OCI-M2 (cell line): ENCODE results near the gene PPP2R5C.

Experiments used
- DNase-seq: peaks from one replicate; lab custom pipeline; 2025; ENCODE audit not compliant: unreplicated experiment; lab: John Stamatoyannopoulos, UW

The PPP2R5C gene

GRCh38 chr14:101912841-101913240 lies 151.3 kb downstream of the PPP2R5C start:
- DNase-seq, result no peak

GRCh38 chr14:101914083-101914482 lies 152.6 kb downstream of the PPP2R5C start:
- DNase-seq, result no peak

GRCh38 chr14:101915871-101916815 lies 154.6 kb downstream of the PPP2R5C start:
- DNase-seq, result no peak

GRCh38 chr14:101916816-101917412 lies 155.4 kb downstream of the PPP2R5C start:
- DNase-seq, result no peak

- no peak for DNase-seq
Observed at GRCh38 chr14:101917413-101918017, 156.0 kb downstream of the PPP2R5C start.

- DNase-seq, result no peak
Observed at GRCh38 chr14:101918065-101918989, 156.8 kb downstream of the PPP2R5C start.

- DNase-seq, result no peak
Observed at GRCh38 chr14:101920271-101920670, 158.8 kb downstream of the PPP2R5C start.

- DNase-seq, result no peak
Observed at GRCh38 chr14:101922866-101923265, 161.4 kb downstream of the PPP2R5C start.

GRCh38 chr14:101925152-101925551 lies 163.6 kb downstream of the PPP2R5C start:
- no peak for DNase-seq

GRCh38 chr14:101926085-101926484 lies 164.6 kb downstream of the PPP2R5C start:
- DNase-seq, result no peak

- no peak for DNase-seq
Observed at GRCh38 chr14:101926620-101927019, 165.1 kb downstream of the PPP2R5C start.

GRCh38 chr14:101927859-101928258 lies 166.3 kb downstream of the PPP2R5C start:
- no peak for DNase-seq

- DNase-seq, result no peak
Observed at GRCh38 chr14:101928415-101928841, 166.9 kb downstream of the PPP2R5C start.

GRCh38 chr14:101929096-101929495 lies 167.6 kb downstream of the PPP2R5C start:
- DNase-seq, result no peak

GRCh38 chr14:101929946-101930345 lies 168.4 kb downstream of the PPP2R5C start:
- DNase-seq, result no peak

GRCh38 chr14:101932673-101933072 lies 171.2 kb downstream of the PPP2R5C start:
- no peak for DNase-seq

GRCh38 chr14:101933209-101933608 lies 171.7 kb downstream of the PPP2R5C start:
- DNase-seq, result no peak

GRCh38 chr14:101934601-101935150 lies 173.2 kb downstream of the PPP2R5C start:
- DNase-seq, result no peak

GRCh38 chr14:101937926-101938767 lies 176.6 kb downstream of the PPP2R5C start:
- no peak for DNase-seq
